ENCODE data around the gene PAK6. TPM values are rescaled to one million over a fixed set of nuclear protein-coding genes. Genes with fewer than 3 reads are reported as not detected.

Gene PAK6
- total RNA-seq, 1 donor from 2014 or later: 10.1 TPM

DNA sequence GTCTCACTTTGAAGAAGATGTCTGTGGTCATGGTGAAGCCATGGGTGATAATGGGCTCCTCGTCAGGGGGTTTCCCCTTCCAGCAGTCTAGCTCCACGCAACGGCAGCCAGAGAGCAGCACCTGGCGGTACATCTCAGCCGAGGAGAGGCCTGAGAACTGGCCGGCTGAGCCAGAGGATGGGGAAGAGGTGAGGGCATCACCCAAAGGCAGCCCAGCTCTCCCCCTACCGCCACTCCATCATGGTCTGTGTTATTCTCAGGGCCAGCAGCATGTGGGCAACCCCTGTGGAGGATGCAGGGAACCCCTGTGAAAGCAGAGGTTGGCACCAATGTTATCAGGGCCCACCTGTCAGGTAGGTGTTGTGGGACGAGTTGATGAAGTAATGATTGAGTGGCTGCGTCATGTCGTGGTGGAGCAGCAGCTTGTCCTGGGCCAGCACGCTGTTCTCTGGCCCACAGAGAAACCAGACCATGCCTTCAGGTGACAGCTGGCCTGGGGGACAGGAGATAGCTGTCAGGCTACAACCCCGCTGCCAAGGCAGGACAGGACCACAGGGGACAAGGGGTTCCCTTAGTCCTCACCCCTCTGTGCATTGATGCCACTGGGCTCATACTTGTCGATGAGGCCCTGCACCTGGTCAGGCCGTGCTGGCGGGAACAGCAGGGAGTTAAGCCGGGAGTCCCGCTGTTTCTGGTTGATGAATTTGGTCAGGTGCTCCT, 59.5 kb downstream of the PAK6 start:
- TF ChIP-seq CTCF (IDR thresholded peaks at IDR 0.05; ENCODE audit: unreplicated experiment): no peak
- peaks cover 7% of the 10 kb centered on the region for H3K27me3 Mint-ChIP-seq (ENCODE audit: low read depth)
- DNase-seq (ENCODE audit: low spot score in 2 of 2, unreplicated experiment in 2 of 2): no peak
- no peak overlapping the region for H3K27ac Mint-ChIP-seq
- H3K36me3 Mint-ChIP-seq: peaks cover 9% of the 10 kb centered on the region
- H3K9me3 Mint-ChIP-seq: peaks cover 9% of the 10 kb centered on the region
- no peak overlapping the region for H3K4me3 Mint-ChIP-seq
- H3K4me1 Mint-ChIP-seq: peaks cover 32% of the 10 kb centered on the region

DNA sequence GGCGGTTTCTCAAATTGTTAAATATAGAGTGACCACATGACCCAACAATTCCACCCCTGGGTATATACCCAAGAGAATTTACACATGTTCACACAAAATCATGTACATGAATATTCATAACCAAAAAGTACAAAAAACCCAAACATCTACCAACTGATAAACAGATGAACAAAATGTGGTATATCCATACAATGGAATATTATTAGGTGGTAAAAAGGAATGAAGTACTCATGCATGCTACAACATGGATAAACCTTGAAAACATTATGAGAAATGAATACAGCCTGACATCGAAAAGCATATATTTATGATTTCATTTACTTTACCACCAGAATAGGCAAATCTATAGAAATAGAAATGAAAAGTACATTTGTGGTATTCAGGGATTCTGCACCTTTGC, 61.5 kb downstream of the PAK6 start:
- peaks cover 9% of the 10 kb centered on the region for H3K9me3 Mint-ChIP-seq
- no peak overlapping the region for H3K4me3 Mint-ChIP-seq
- TF ChIP-seq CTCF (IDR thresholded peaks at IDR 0.05; ENCODE audit: unreplicated experiment): no peak
- DNase-seq (ENCODE audit: low spot score in 2 of 2, unreplicated experiment in 2 of 2): no peak
- H3K27me3 Mint-ChIP-seq (ENCODE audit: low read depth): peaks cover 6% of the 10 kb centered on the region
- H3K4me1 Mint-ChIP-seq: peaks cover 31% of the 10 kb centered on the region
- peaks cover 9% of the 10 kb centered on the region for H3K36me3 Mint-ChIP-seq
- H3K27ac Mint-ChIP-seq: no peak overlapping the region

DNA sequence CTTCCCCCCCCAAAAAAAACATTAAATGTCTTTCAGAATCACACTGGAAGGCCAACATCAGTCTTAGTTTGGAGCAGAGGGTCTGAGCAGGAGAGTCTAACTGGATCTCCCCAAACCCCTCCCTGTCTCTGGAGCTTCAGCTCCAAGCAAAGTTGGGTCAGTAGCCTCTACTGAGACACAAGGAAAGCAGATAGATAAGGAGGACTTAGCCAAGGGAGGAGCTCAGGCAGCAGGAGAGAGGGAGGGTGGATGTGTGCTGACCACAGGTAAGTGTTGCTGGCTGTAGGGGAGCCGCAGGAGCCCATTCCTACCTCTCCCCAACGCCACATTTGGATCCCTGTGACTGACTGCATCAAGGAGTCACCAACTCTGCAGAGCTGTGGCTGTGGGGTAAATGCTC, 61.9 kb downstream of the PAK6 start:
- no peak for DNase-seq (ENCODE audit: low spot score in 2 of 2, unreplicated experiment in 2 of 2)
- H3K27ac Mint-ChIP-seq: no peak overlapping the region
- peaks cover 27% of the 10 kb centered on the region for H3K4me1 Mint-ChIP-seq
- peaks cover 9% of the 10 kb centered on the region for H3K9me3 Mint-ChIP-seq
- H3K36me3 Mint-ChIP-seq: peaks cover 9% of the 10 kb centered on the region
- H3K27me3 Mint-ChIP-seq (ENCODE audit: low read depth): peaks cover 3% of the 10 kb centered on the region
- TF ChIP-seq CTCF (IDR thresholded peaks at IDR 0.05; ENCODE audit: unreplicated experiment): no peak
- H3K4me3 Mint-ChIP-seq: no peak overlapping the region

- H3K4me3 Mint-ChIP-seq: peak overlapping the region; percentile 48
- no peak for DNase-seq (ENCODE audit: low spot score in 2 of 2, unreplicated experiment in 2 of 2)
- peaks cover 9% of the 10 kb centered on the region for H3K36me3 Mint-ChIP-seq
- peak overlapping the region; percentile 54 for H3K27ac Mint-ChIP-seq
- H3K9me3 Mint-ChIP-seq: peaks cover 9% of the 10 kb centered on the region
- peaks cover 19% of the 10 kb centered on the region for H3K4me1 Mint-ChIP-seq
- H3K27me3 Mint-ChIP-seq (ENCODE audit: low read depth): peaks cover 3% of the 10 kb centered on the region
- no peak for TF ChIP-seq CTCF (IDR thresholded peaks at IDR 0.05; ENCODE audit: unreplicated experiment)
These were observed 62.8 kb downstream of the PAK6 start for GRCh38 chr15:40301467-40302179.

GRCh38 chr15:40302288-40302886, 63.5 kb downstream of the PAK6 start:
- no peak for TF ChIP-seq CTCF (IDR thresholded peaks at IDR 0.05; ENCODE audit: unreplicated experiment)
- H3K27me3 Mint-ChIP-seq (ENCODE audit: low read depth): peaks cover 3% of the 10 kb centered on the region
- no peak overlapping the region for H3K27ac Mint-ChIP-seq
- H3K9me3 Mint-ChIP-seq: peaks cover 9% of the 10 kb centered on the region
- H3K36me3 Mint-ChIP-seq: peaks cover 9% of the 10 kb centered on the region
- DNase-seq (ENCODE audit: low spot score in 2 of 2, unreplicated experiment in 2 of 2): no peak
- H3K4me1 Mint-ChIP-seq: peaks cover 14% of the 10 kb centered on the region
- no peak overlapping the region for H3K4me3 Mint-ChIP-seq
